Keratinocyte (primary cell): Measurements from ENCODE around the gene FRMD6. TPM values are rescaled to one million over a fixed set of nuclear protein-coding genes. Genes with fewer than 3 reads are reported as not detected.

Source experiments
- DNase-seq: peaks from one replicate; pipeline ENCODE4 v3.0.0-alpha.2; 2011; ENCODE audit warnings: low read depth, missing footprints, low spot score
- FAIRE-seq: peaks from 2 replicates; lab custom pipeline; 2011; peaks lifted over from hg19 to GRCh38; lab: Jason Lieb, UNC
- H2AFZ ChIP-seq: 2 replicates; pipeline ENCODE4 v1.6.0; 2012; ENCODE audit warnings: low read length, control low read depth, inconsistent platforms; ENCODE audit not compliant: control insufficient read depth
- H3K27ac ChIP-seq: 2 replicates; pipeline ENCODE4 v1.5.1; 2011; ENCODE audit warnings: low read length; ENCODE audit not compliant: control insufficient read depth, insufficient read depth
- H3K27me3 ChIP-seq: 3 replicates; pipeline ENCODE4 v1.6.0; 2011; ENCODE audit warnings: low read length; ENCODE audit not compliant: control insufficient read depth, insufficient read depth; ENCODE audit errors: extremely low read depth
- H3K36me3 ChIP-seq, 2 experiments: 2 replicates in 1 of 2; 3 replicates in 1 of 2; pipeline ENCODE4 v1.5.1; 2011; ENCODE audit warnings: low read length in 2 of 2, mild to moderate bottlenecking in 1 of 2; ENCODE audit not compliant: control insufficient read depth in 2 of 2, insufficient read depth in 2 of 2; ENCODE audit errors: extremely low read depth in 1 of 2
- H3K4me1 ChIP-seq: 3 replicates; pipeline ENCODE4 v1.5.1; 2011; ENCODE audit warnings: low read length; ENCODE audit not compliant: control insufficient read depth, insufficient read depth; ENCODE audit errors: extremely low read depth
- H3K4me2 ChIP-seq: 3 replicates; pipeline ENCODE4 v1.6.0; 2011; ENCODE audit warnings: low read depth, low read length; ENCODE audit not compliant: control insufficient read depth, insufficient read depth; ENCODE audit errors: extremely low read depth
- H3K4me3 ChIP-seq, 3 experiments: fragments of 200-600 bp in 1 of 3; sonication (generic) in 1 of 3; 2 replicates in 2 of 3; 3 replicates in 1 of 3; pipeline ENCODE4 v1.5.1; 2011 to 2016; ENCODE audit warnings: low read length in 3 of 3, mild to moderate bottlenecking in 3 of 3, control low read depth in 2 of 3, inconsistent platforms in 1 of 3, low read depth in 1 of 3, mixed read lengths in 1 of 3, mixed run types in 1 of 3, moderate library complexity in 1 of 3; ENCODE audit not compliant: control insufficient read depth in 2 of 3, insufficient read depth in 2 of 3; ENCODE audit errors: extremely low read depth in 1 of 3
- H3K79me2 ChIP-seq: 2 replicates; pipeline ENCODE4 v1.6.0; 2012; ENCODE audit warnings: low read length; ENCODE audit not compliant: control insufficient read depth, insufficient read depth
- H3K9ac ChIP-seq: 3 replicates; pipeline ENCODE4 v1.6.0; 2011; ENCODE audit warnings: low read length; ENCODE audit not compliant: control insufficient read depth, insufficient read depth; ENCODE audit errors: extremely low read depth
- H3K9me1 ChIP-seq: 3 replicates; pipeline ENCODE4 v1.6.0; 2011; ENCODE audit warnings: low read length; ENCODE audit not compliant: control insufficient read depth, insufficient read depth; ENCODE audit errors: extremely low read depth
- H3K9me3 ChIP-seq: 2 replicates; pipeline ENCODE4 v1.5.1; 2012; ENCODE audit warnings: low read depth, low read length; ENCODE audit not compliant: control insufficient read depth
- H4K20me1 ChIP-seq: 3 replicates; pipeline ENCODE4 v1.6.0; 2011; ENCODE audit warnings: low read length; ENCODE audit not compliant: control insufficient read depth, insufficient read depth; ENCODE audit errors: extremely low read depth
- EZH2 ChIP-seq: IDR thresholded peaks from one replicate; pipeline ENCODE4 v1.6.1; 2012; ENCODE audit warnings: inconsistent platforms, mild to moderate bottlenecking, low read length, moderate library complexity
- dilution Hi-C: fragments of 300-500 bp; cut with MboI; formaldehyde crosslinking; loops from one replicate; pipeline ENCODE4 v1.7.0; 2020; ENCODE audit warnings: low sequenced_read_pairs; ENCODE audit not compliant: extremely low pct_ligation_motif_present
- polyA plus RNA-seq, 5 experiments: library from polyadenylated mRNA; depleted of rRNA in 3 of 5; stranded (reverse) in 3 of 5; stranded (forward) in 1 of 5; unstranded in 1 of 5; fragments of >200 nt; gene quantifications; 1 replicate in 1 of 5; 2 replicates in 3 of 5; 3 replicates in 1 of 5; pipeline versions ENCODE4 v1.2.1 to v1.2.3, GENCODE V29; 2011 to 2012; ENCODE audit warnings: missing spikeins in 2 of 5, low read depth in 1 of 5, low replicate concordance in 1 of 5
- TF ChIP-seq, protein P1 (sequence below), 3 experiments: IDR thresholded peaks in 1 of 3; conservative IDR thresholded peaks in 1 of 3; optimal IDR thresholded peaks in 1 of 3; 2 replicates in 2 of 3; 3 replicates in 1 of 3; pipeline versions ENCODE3 to v1.5.1; 2011; ENCODE audit warnings: low read length in 3 of 3, mild to moderate bottlenecking in 3 of 3, moderate library complexity in 2 of 3, control low read depth in 1 of 3, inconsistent platforms in 1 of 3; ENCODE audit not compliant: insufficient read depth in 2 of 3; ENCODE audit errors: extremely low read depth in 1 of 3

FRMD6 gene
- polyA plus RNA-seq, 1 donor (not counting 4 experiments of a cell fraction or from before 2014, with no cell fraction given), result 120 TPM

DNA sequence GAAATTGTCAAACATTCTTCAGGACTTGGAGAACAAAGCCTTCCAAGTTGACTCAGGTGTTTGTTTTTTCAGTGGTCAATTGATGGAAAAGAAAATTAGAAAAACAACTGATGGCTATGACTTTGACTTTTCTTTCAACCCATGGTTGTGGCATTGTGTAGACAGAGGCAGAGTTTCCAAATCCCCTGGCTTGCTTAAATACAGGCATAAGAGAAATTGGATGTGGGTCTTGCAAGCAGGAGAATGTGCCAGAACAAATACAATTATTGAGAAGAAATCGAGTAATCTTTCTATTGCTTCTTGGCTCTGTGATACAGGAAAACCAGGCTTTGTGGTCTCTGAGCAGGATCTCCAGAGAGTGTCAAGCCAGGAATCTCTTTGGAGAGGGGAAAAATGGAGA is 40.9 kb upstream of the FRMD6 start:
- DNase-seq, result no peak
- Histone ChIP-seq H3K9me1 (no peaks in the 10 kb centered on the region), H3K4me1 (no peaks in the 10 kb centered on the region), H3K9ac (no peak overlapping the region), H4K20me1 (peaks cover 2% of the 10 kb centered on the region), H3K79me2 (peaks cover 59% of the 10 kb centered on the region), H3K27me3 (no peaks in the 10 kb centered on the region), H3K36me3 (peaks cover 8 to 14% of the 10 kb centered on the region in 2 experiments), H3K9me3 (no peaks in the 10 kb centered on the region), H3K4me3 (no peak overlapping the region), H3K27ac (no peak overlapping the region), H3K4me2 (no peak overlapping the region), H2AFZ (no peak overlapping the region)
- TF ChIP-seq, protein P1, sequence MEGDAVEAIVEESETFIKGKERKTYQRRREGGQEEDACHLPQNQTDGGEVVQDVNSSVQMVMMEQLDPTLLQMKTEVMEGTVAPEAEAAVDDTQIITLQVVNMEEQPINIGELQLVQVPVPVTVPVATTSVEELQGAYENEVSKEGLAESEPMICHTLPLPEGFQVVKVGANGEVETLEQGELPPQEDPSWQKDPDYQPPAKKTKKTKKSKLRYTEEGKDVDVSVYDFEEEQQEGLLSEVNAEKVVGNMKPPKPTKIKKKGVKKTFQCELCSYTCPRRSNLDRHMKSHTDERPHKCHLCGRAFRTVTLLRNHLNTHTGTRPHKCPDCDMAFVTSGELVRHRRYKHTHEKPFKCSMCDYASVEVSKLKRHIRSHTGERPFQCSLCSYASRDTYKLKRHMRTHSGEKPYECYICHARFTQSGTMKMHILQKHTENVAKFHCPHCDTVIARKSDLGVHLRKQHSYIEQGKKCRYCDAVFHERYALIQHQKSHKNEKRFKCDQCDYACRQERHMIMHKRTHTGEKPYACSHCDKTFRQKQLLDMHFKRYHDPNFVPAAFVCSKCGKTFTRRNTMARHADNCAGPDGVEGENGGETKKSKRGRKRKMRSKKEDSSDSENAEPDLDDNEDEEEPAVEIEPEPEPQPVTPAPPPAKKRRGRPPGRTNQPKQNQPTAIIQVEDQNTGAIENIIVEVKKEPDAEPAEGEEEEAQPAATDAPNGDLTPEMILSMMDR (optimal IDR thresholded peaks at IDR 0.05 in 1 of 3, IDR thresholded peaks at IDR 0.05 in 1 of 3, conservative IDR thresholded peaks at IDR 0.05 in 1 of 3; ENCODE audit: extremely low read depth in 1 of 3, insufficient read depth in 2 of 3, low read length in 3 of 3), result no peak
- TF ChIP-seq EZH2, result no peak
- dilution Hi-C loops, result no loop called here
- FAIRE-seq, result no peak

DNA sequence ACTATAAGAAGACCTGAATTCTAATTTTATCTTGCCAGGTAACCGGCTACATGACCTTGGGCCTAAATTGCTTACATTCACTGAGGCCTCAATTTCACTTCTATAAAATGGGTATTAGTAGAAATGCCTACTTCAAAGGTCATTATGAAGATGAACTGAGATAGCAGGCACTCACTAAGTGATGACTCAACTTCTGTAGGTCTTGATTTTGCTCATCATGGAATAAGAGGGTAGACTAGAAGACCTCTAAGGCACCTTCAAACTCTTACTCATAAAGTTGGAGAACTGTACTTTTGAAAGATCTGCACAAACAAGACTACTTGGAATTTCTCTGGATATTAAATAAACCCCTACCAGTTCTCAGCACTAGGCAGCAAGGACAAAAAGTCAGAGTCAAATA is 39.3 kb upstream of the FRMD6 start:
- FAIRE-seq (no peak), DNase-seq (no peak)
- H3K27ac ChIP-seq, result no peak overlapping the region
- no peaks in the 10 kb centered on the region for H3K9me1 ChIP-seq
- no peaks in the 10 kb centered on the region for H3K27me3 ChIP-seq
- no peak overlapping the region for H3K9ac ChIP-seq
- peaks cover 13% of the 10 kb centered on the region for H3K4me1 ChIP-seq
- H4K20me1 ChIP-seq, result peaks cover 11% of the 10 kb centered on the region
- TF ChIP-seq, protein P1 (optimal IDR thresholded peaks at IDR 0.05 in 1 of 3, IDR thresholded peaks at IDR 0.05 in 1 of 3, conservative IDR thresholded peaks at IDR 0.05 in 1 of 3; ENCODE audit: extremely low read depth in 1 of 3, insufficient read depth in 2 of 3, low read length in 3 of 3), result no peak
- TF ChIP-seq EZH2, result no peak
- dilution Hi-C loops, result no loop called here
- no peaks in the 10 kb centered on the region for H3K9me3 ChIP-seq
- H3K4me2 ChIP-seq, result no peak overlapping the region
- H2AFZ ChIP-seq, result no peak overlapping the region
- H3K36me3 ChIP-seq, result peaks cover 0 to 6% of the 10 kb centered on the region in 2 experiments
- peaks cover 52% of the 10 kb centered on the region for H3K79me2 ChIP-seq
- H3K4me3 ChIP-seq, result no peak overlapping the region
